HG02840 (cell line): ENCODE data around the gene TMED4.
"Not testable (repeated sequence)": the region's sequence is repeated elsewhere in the genome, so short reads cannot be mapped to it uniquely, and the experiment has no call there.

ENCODE experiments used
- ATAC-seq: cut with Tn5 transposase; IDR thresholded peaks from one replicate; pipeline ENCODE4 v1.9.1; 2021; ENCODE audit warnings: mild to moderate bottlenecking, moderate library complexity, moderate number of reproducible peaks; ENCODE audit not compliant: unreplicated experiment, low FRiP score

TMED4 gene

GRCh38 chr7:44608916-44609648, 27.1 kb upstream of the TMED4 start:
- no peak for ATAC-seq

GRCh38 chr7:44607141-44608068, 25.4 kb upstream of the TMED4 start:
- ATAC-seq = no peak

- ATAC-seq = peak; percentile 94
Observed at GRCh38 chr7:44606341-44607140, 24.5 kb upstream of the TMED4 start, which contains the start of gene OGDH. Gene OGDH, plus strand, starts transcription at chr7:44606627. Its CDS starts 17,717 bp downstream, at chr7:44624344.

- no peak for ATAC-seq
Observed at GRCh38 chr7:44604941-44605340, 22.9 kb upstream of the TMED4 start.

- ATAC-seq = no peak
Observed at GRCh38 chr7:44603193-44603592, 21.2 kb upstream of the TMED4 start.

- ATAC-seq = no peak
Observed at GRCh38 chr7:44602576-44602910, 20.5 kb upstream of the TMED4 start.

GRCh38 chr7:44599222-44599621, 17.2 kb upstream of the TMED4 start:
- ATAC-seq = no peak

GRCh38 chr7:44597181-44597580, 15.2 kb upstream of the TMED4 start:
- not testable (repeated sequence) for ATAC-seq

GRCh38 chr7:44595934-44596635, 14.1 kb upstream of the TMED4 start:
- no peak for ATAC-seq

GRCh38 chr7:44590910-44591309, 8.9 kb upstream of the TMED4 start:
- ATAC-seq = no peak

GRCh38 chr7:44587843-44588711, 6.0 kb upstream of the TMED4 start:
- no peak for ATAC-seq

GRCh38 chr7:44583146-44583865, 1.3 kb upstream of the TMED4 start:
- no peak for ATAC-seq

- ATAC-seq = peak; percentile 18
Observed at GRCh38 chr7:44580945-44581878, 819 bp downstream of the TMED4 start.

GRCh38 chr7:44576228-44576627, 5.8 kb downstream of the TMED4 start:
- ATAC-seq = no peak

- no peak for ATAC-seq
Observed at GRCh38 chr7:44575054-44575453, 7.0 kb downstream of the TMED4 start.

- no peak for ATAC-seq
Observed at GRCh38 chr7:44574287-44574872, 7.7 kb downstream of the TMED4 start.
